GM12865 (cell line): Measurements from ENCODE around the gene ACOXL.

Experiments used
- DNase-seq: peaks from one replicate; pipeline ENCODE4 v3.0.0; 2010; ENCODE audit warnings: low read depth
- H3K4me3 ChIP-seq: 2 replicates; pipeline ENCODE4 v1.5.1; 2011; ENCODE audit warnings: mild to moderate bottlenecking, low read depth, low read length, control low read depth
- CTCF ChIP-seq: IDR thresholded peaks from 2 replicates; pipeline ENCODE4 v1.5.1; 2011; ENCODE audit warnings: low read length, control low read depth, low read depth, inconsistent platforms; ENCODE audit not compliant: insufficient read depth; ENCODE audit errors: missing control alignments

The ACOXL gene

GRCh38 chr2:111145951-111146350 is 413.6 kb downstream of the ACOXL start:
- no peak for DNase-seq
- no peak overlapping the region for H3K4me3 ChIP-seq
- TF ChIP-seq CTCF = no peak

GRCh38 chr2:111148225-111148873 is 416.0 kb downstream of the ACOXL start:
- H3K4me3 ChIP-seq = no peak overlapping the region
- DNase-seq = no peak
- TF ChIP-seq CTCF = no peak

GRCh38 chr2:111148925-111149324 is 416.6 kb downstream of the ACOXL start:
- DNase-seq = no peak
- no peak overlapping the region for H3K4me3 ChIP-seq
- no peak for TF ChIP-seq CTCF

GRCh38 chr2:111149882-111150455 is 417.6 kb downstream of the ACOXL start:
- no peak for DNase-seq
- no peak overlapping the region for H3K4me3 ChIP-seq

GRCh38 chr2:111154758-111155157 is 422.4 kb downstream of the ACOXL start:
- H3K4me3 ChIP-seq = no peak overlapping the region
- no peak for DNase-seq
- TF ChIP-seq CTCF = no peak

More at GRCh38 chr2:111149882-111150455, 417.6 kb downstream of the ACOXL start:
- TF ChIP-seq CTCF = no peak

GRCh38 chr2:111155610-111156009 is 423.2 kb downstream of the ACOXL start:
- no peak for TF ChIP-seq CTCF
- no peak overlapping the region for H3K4me3 ChIP-seq
- DNase-seq = no peak

- DNase-seq = no peak
- H3K4me3 ChIP-seq = no peak overlapping the region
- no peak for TF ChIP-seq CTCF
These were observed 424.2 kb downstream of the ACOXL start for GRCh38 chr2:111156529-111156928.
